Renal cortical epithelial cell (primary cell): Measurements from ENCODE around the gene SPATA2. TPM values are rescaled to one million over a fixed set of nuclear protein-coding genes. Genes with fewer than 3 reads are reported as not detected.
A peak's percentile ranks its signal among the peaks of the same experiment; 100 is the strongest.
"Not testable (repeated sequence)": the region's sequence is repeated elsewhere in the genome, so short reads cannot be mapped to it uniquely, and the experiment has no call there.

Experiments
- DNase-seq: peaks from one replicate; pipeline ENCODE4 v3.0.0-alpha.2; 2011; ENCODE audit warnings: low read depth
- total RNA-seq: library from RNA; depleted of rRNA; stranded (reverse); fragments of >200 nt; gene quantifications from 2 replicates; pipeline ENCODE4 v1.2.3, GENCODE V29; 2014

Gene SPATA2, protein sequence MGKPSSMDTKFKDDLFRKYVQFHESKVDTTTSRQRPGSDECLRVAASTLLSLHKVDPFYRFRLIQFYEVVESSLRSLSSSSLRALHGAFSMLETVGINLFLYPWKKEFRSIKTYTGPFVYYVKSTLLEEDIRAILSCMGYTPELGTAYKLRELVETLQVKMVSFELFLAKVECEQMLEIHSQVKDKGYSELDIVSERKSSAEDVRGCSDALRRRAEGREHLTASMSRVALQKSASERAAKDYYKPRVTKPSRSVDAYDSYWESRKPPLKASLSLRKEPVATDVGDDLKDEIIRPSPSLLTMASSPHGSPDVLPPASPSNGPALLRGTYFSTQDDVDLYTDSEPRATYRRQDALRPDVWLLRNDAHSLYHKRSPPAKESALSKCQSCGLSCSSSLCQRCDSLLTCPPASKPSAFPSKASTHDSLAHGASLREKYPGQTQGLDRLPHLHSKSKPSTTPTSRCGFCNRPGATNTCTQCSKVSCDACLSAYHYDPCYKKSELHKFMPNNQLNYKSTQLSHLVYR
- 0.87 and 5.7 TPM in 2 replicates for total RNA-seq

GRCh38 chr20:49915380-49916145, at the start of gene SPATA2:
TSS of gene SPATA2 (minus strand) at chr20:49915529. CDS start at chr20:49908490, 7,039 bp downstream.
- peak; percentile 85 for DNase-seq

GRCh38 chr20:49961413-49961812, 46.1 kb upstream of the SPATA2 start:
- DNase-seq = no peak

DNA sequence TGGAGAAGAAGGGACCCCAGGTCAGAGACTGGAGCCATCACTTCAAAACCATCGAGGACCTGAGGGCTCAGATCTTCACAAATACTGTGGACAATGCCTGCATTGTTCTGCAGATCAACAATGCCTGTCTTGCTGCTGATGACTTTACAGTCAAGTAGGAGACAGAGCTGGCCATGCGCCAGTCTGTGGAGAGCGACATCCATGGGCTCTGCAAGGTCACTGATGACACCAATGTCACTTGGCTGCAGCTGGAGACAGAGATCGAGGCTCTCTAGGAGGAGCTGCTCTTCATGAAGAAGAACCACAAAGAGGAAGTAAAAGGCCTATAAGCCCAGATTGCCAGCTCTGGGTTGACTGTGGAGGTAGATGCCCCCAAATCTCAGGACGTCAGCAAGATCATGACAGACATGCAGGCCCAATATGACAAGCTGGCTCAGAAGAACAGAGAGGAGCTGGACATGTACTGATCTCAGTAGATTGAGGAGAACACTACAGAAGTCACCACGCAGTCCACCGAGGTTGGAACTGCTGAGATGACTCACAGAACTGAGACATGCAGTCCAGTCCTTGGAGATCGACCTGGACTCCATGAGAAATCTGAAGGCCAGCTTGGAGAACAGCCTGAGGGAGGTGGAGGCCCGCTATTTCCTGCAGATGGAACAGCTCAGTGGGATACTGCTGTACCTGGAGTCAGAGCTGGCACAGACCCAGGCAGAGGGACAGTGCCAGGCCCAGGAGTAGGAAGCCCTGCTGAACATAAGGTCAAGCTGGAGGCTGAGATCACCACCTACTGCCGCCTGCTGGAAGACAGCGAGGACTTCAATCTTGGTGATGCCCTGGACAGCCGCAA, 42.0 kb upstream of the SPATA2 start:
- DNase-seq = not testable (repeated sequence)

GRCh38 chr20:49956689-49957088, 41.4 kb upstream of the SPATA2 start:
- DNase-seq = no peak

DNA sequence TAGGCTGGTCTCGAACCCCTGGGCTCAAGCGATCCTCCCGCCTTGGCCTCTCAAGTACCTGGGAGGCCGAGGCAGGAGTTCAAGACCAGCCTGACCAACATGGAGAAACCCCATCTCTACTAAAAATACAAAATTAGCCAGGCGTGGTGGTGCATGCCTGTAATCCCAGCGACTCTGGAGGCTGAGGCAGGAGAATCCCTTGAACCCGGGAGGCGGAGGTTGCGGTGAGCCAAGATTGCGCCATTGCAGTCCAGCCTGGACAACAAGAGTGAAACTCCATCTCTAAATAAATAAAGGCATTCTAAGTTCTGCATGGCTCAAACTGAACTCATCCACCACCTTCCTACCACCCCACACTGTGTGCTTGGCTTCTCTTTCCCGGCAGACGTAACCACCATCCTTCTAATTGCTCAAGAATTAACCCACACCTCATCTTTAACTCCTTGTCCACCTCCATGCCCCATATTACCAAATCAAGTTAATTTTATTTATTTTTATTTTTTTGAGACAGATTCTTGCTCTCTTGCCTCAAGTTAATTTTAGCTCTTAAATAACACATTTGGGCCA, 40.6 kb upstream of the SPATA2 start:
- DNase-seq = not testable (repeated sequence)

DNA sequence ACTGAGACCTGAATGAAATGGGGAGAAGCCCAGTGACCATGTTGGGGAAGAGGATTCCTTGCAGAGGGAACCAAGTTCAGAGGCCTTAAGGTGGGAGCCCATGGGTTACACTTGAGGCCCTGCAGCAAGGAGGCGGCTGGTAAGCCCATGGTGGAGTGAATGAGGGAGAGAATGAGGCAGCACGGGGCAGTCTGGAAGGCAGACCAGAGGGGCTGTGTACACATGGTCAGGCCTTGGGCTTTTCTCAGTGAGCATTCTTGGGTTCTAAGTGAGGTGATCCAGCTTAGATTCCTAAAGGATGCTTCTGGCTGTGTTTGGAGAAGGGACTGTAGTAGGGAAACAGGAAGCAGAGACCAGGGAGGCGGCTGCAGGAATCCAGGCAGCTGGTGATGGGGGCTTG, 39.8 kb upstream of the SPATA2 start:
- no peak for DNase-seq

DNA sequence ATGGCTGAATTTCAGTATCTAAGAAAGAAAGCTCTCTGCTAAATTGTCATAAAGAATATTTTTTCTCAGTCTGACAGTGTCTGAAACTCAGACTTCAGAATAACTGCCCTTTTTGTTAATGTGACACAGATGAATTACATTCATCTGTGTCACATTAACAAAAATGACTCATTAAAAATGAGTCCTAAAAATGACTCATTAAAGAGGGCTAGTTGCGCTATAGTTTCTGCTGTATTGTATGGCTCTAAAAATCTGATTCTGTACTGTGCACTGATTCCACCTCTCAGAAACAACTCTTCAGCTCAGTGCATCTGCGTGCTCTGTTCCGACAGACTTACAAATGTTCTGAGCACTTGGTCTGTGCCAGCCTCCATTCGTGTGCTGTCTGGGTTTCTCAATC, 35.8 kb upstream of the SPATA2 start:
- no peak for DNase-seq

- peak; percentile 73 for DNase-seq
These were observed 33.6 kb upstream of the SPATA2 start for GRCh38 chr20:49948809-49949507.

DNA sequence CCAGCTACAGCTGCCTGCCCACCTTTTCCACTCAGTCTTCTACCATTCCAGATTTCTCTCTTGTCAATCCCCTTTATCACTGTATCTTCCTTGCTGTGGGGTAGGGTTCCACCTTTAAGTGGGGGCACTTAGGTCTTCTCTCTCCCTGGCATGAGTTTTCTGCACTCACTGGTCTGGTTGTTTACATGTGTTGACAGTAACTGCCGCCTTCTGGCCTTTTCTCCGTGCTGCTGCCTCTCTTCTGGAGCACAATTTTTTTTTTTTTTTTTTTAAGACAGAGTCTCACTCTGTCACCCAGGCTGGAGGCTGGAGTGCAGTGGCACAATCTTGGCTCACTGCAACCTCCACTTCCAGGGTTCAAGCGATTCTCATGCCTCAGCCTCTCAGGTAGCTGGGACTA, 32.8 kb upstream of the SPATA2 start:
- DNase-seq = no peak

DNA sequence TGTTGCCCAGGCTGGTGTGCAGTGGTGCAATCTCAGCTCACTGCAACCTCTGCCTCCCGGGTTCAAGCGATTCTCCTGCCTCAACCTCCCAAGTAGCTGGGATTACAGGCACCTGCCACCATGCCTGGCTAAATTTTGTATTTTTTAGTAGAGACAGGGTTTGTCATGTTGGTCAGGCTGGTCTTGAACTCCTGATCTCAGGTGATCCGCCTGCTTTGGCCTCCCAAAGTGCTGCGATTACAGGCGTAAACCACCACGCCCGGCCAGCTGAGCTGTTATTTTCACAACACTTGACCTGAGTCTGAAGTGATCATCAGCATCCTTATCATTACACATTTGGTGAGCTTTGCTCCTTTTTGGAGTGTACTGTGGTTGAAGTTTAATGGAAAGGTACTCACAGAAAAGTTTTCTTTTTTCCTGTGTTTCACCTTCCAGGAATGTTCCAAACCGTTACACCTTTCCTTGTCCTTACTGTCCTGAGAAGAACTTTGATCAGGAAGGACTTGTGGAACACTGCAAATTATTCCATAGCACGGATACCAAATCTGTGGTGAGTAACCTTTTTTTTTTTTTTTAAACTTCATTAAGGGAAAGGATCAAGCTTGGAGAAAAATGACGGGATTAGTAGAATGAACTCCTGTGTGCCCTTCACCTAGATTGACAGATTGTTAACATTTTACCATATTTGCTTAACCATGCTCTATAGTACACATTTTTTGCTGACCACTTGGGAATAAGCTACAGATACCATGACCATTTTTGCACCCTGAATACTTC, 30.6 kb upstream of the SPATA2 start:
- no peak for DNase-seq

DNA sequence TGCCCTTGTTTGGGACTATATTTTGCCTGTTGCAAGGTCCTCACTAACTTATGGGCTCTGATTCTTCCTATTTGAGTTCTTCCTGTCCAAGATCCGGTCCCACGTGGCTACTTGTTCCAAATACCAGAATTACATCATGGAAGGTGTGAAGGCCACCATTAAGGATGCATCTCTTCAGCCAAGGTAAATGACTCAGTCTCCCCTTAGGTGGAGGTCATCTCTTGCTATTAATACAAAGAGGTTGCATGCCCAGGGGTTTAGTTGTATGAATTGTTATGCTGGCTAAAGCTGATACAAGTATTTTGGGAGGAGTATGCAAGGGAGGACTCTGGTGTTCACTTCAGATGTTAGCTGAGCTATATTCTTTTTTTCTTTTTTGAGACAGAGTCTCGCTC, 30.0 kb upstream of the SPATA2 start:
- DNase-seq = no peak

DNA sequence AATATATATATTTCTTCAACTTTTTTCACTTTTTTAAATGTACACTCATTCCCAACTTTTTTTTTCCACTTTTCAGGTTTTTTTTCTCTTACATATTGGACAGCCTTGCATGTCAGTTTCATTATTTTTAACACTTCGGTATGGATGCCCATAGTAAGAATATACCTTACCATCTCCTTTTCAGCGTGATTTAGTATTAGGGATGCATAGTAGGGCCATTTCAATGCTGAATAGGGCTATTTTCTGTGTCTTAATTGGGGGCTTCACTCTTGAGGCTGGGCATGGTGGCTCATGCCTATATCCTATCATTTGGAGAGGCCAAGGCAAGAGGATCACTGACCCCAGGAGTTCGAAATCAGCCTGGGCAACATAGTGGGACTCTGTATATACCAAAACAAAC, 27.6 kb upstream of the SPATA2 start:
- DNase-seq = no peak

- no peak for DNase-seq
These were observed 27.0 kb upstream of the SPATA2 start for GRCh38 chr20:49942303-49942702.

- DNase-seq = no peak
These were observed 26.1 kb upstream of the SPATA2 start for GRCh38 chr20:49941456-49941855.

- no peak for DNase-seq
These were observed 23.1 kb upstream of the SPATA2 start for GRCh38 chr20:49938173-49939163.

DNA sequence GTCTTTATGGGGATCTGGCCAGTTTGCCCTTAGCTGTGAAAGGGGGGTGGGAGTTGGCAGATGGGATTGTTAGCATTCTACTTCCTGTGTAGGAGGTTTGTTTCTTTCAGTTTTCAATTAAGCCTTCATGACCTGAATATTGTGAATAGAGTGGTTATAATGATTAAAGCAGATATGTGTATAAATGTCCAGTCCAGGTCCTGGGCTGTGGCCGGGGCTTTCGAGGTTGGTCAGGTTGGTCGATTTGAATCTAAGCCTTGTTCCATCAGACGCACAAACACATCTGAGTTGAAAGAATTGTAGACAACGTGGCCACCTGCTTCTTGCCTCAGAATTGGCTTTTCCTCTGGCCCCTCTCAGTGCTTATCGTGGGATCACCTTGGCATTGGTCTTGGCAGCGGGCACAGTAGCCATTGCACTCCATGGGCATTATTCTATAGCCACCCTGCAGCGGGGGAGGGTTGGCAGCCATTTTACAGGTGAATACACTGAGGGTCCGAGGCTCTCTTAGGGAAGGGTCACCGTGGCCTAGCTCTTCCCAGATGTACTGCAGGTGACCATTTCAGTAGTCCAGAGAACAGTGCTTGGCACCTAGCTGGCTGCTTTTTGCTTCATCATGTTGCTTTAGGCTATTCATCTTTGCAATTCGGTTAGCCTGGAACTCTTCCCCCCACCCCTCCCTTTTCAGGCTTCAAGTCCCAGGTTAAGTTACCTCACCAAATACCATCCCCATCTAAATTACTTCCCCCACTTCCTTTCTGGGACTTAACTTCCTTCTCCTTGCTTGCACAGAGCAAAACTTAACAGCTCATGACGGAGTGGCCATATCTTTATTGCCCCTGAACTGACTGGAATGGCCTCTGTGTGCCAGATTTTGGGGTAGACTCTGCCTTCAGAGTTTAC, 21.9 kb upstream of the SPATA2 start:
- DNase-seq = peak; percentile 75

DNA sequence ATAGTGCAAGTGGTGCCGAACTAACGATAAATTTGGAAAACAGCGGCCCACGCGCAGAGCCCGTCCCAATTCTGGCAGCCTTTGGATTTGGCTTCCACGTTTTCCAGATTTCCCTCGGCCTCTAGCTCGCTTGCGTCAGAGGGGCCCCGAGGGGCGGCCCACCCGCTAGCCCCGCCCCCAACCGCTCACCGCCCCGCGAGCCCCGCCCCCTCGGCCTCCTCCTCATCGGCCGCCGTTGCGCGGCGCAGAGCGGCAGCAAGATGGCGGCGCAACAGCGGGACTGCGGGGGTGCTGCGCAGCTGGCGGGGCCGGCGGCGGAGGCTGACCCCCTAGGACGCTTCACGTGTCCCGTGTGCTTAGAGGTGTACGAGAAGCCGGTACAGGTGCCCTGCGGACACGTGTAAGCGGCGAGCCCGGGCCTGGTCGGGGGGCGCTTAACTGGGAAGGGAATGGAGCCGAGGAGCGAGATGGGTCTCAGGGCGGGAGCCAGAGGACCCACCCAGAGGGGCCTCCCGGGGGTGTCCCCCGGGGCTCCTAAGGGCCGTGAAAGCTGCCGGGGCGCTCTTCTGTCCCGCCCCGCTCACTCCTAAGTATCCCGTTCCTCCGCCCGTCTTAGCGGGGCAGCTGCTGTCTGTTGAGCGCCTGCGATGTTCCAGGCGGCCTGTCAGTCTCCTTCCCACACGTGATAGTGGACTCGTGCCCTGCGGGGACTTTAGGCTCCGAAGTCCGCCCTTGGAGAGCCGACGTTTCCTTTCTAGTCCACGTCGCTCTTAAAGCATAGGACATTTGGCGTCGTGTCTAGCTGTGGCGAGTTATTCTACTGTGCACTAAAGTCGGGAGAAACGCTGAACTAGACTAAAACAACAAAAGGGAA, 21.1 kb upstream of the SPATA2 start, which contains the start of gene RNF114:
TSS of gene RNF114 (plus strand) at position 245 of the 874 bp plus-strand sequence. CDS start at position 261, 16 bp downstream.
- peak; percentile 49 for DNase-seq
